GM12878 (cell line): ENCODE results near the gene ZNF532. TPM values are rescaled to one million over a fixed set of nuclear protein-coding genes. Genes with fewer than 3 reads are reported as not detected.
"Not testable (repeated sequence)": the region's sequence is repeated elsewhere in the genome, so short reads cannot be mapped to it uniquely, and the experiment has no call there.

ENCODE experiments used
- ATAC-seq: fragments of 200-7000 bp; cut with Tn5 transposase; 3 replicates; pipeline ENCODE4 v1.9.1; 2020; ENCODE audit warnings: mild to moderate bottlenecking, moderate library complexity
- BruUV-seq: library from RNA; stranded (reverse); fragments of 400-500 nt; replicated peaks from 2 replicates; lab custom pipeline; 2021; lab: Mats Ljungman, UMichigan
- CTCF ChIA-PET: fragments of 300-600 bp; sonication (Branson Sonifier 250); formaldehyde crosslinking; extraction: SDS; loops from one replicate; lab custom pipeline; 2021; ENCODE audit warnings: inconsistent platforms; lab: Yijun Ruan, JAX
- POLR2A ChIA-PET: fragments of 350-600 bp; formaldehyde crosslinking; extraction: SDS; loops from one replicate; lab custom pipeline; 2021; ENCODE audit warnings: inconsistent platforms; lab: Charles Lee
- RAD21 ChIA-PET: fragments of 300-600 bp; sonication (Branson Sonifier 250); formaldehyde crosslinking; loops from one replicate; lab custom pipeline; 2023; ENCODE audit warnings: antibody characterized with exemption; ENCODE audit not compliant: unreplicated experiment; lab: Charles Lee
- SMC1A ChIA-PET: fragments of 300-600 bp; sonication (Branson Sonifier 250); formaldehyde crosslinking; loops from one replicate; lab custom pipeline; 2023; ENCODE audit not compliant: unreplicated experiment, uncharacterized antibody; lab: Charles Lee
- DNase-seq: peaks from one replicate; pipeline ENCODE4 v3.0.0-alpha.2; 2011; ENCODE audit warnings: low read depth, low spot score
- FAIRE-seq: peaks from 3 replicates; lab custom pipeline; 2011; peaks lifted over from hg19 to GRCh38; lab: Jason Lieb, UNC
- H2AFZ ChIP-seq: 2 replicates; pipeline ENCODE4 v1.6.0; 2011; ENCODE audit warnings: low read depth, low read length, control low read depth; ENCODE audit not compliant: control insufficient read depth
- H3K27ac ChIP-seq: 2 replicates; pipeline ENCODE4 v1.5.1; 2011; ENCODE audit warnings: control low read depth; ENCODE audit not compliant: control insufficient read depth, insufficient read depth
- H3K27me3 ChIP-seq, 2 experiments: replicated peaks in 1 of 2; 2 replicates each; pipeline versions ENCODE4 v1.6.0 to v1.6.1; 2011; ENCODE audit warnings: low read length in 1 of 2; ENCODE audit not compliant: control insufficient read depth in 2 of 2, insufficient read depth in 2 of 2
- H3K36me3 ChIP-seq, 2 experiments: 2 replicates each; pipeline ENCODE4 v1.5.1; 2011; ENCODE audit warnings: low read length in 1 of 2; ENCODE audit not compliant: control insufficient read depth in 2 of 2, insufficient read depth in 2 of 2
- H3K4me1 ChIP-seq: 2 replicates; pipeline ENCODE4 v1.6.1; 2011; ENCODE audit warnings: mild to moderate bottlenecking, low read length, moderate library complexity, mixed read lengths; ENCODE audit not compliant: control insufficient read depth, insufficient read depth
- H3K4me2 ChIP-seq: 2 replicates; pipeline ENCODE4 v1.6.0; 2011; ENCODE audit warnings: control low read depth; ENCODE audit not compliant: control insufficient read depth, insufficient read depth
- H3K4me3 ChIP-seq: fragments of 200-600 bp; sonication (generic); 2 replicates; pipeline ENCODE4 v1.5.1; 2016
- H3K79me2 ChIP-seq: 2 replicates; pipeline ENCODE4 v1.6.0; 2011; ENCODE audit warnings: low read length; ENCODE audit not compliant: control insufficient read depth, insufficient read depth
- H3K9ac ChIP-seq: 2 replicates; pipeline ENCODE4 v1.8.0; 2011; ENCODE audit warnings: low read length, control low read depth, mixed read lengths; ENCODE audit not compliant: control insufficient read depth, insufficient read depth
- H3K9me3 ChIP-seq: replicated peaks from 3 replicates; pipeline ENCODE4 v1.5.1; 2011; ENCODE audit warnings: mild to moderate bottlenecking, low read length; ENCODE audit not compliant: control insufficient read depth, insufficient read depth
- H4K20me1 ChIP-seq: 2 replicates; pipeline ENCODE4 v1.6.0; 2011; ENCODE audit not compliant: control insufficient read depth, insufficient read depth
- HDAC2 ChIP-seq: fragments of 200-600 bp; sonication (generic); IDR thresholded peaks from 2 replicates; pipeline ENCODE4 v1.6.1; 2017
- IKZF1 ChIP-seq: fragments of 450-650 bp; conservative IDR thresholded peaks from 2 replicates; pipeline ENCODE4 v1.6.1; 2017; ENCODE audit warnings: antibody characterized with exemption, mild to moderate bottlenecking
- POLR2AphosphoS2 ChIP-seq: IDR thresholded peaks from 2 replicates; pipeline ENCODE4 v1.6.1; 2011; ENCODE audit warnings: low read depth, mild to moderate bottlenecking, low read length, improper control_type of control experiment, moderate library complexity
- SIX5 ChIP-seq: IDR thresholded peaks from 2 replicates; pipeline ENCODE4 v1.6.1; 2011; ENCODE audit warnings: mild to moderate bottlenecking, low read depth, low read length, moderate library complexity; ENCODE audit not compliant: severe bottlenecking
- ZNF207 ChIP-seq: fragments of 450-650 bp; IDR thresholded peaks from 2 replicates; pipeline ENCODE4 v1.6.1; 2014; ENCODE audit warnings: antibody characterized with exemption, mild to moderate bottlenecking, borderline replicate concordance
- ZNF622 ChIP-seq: fragments of 450-650 bp; IDR thresholded peaks from 2 replicates; pipeline ENCODE4 v1.6.1; 2017; ENCODE audit warnings: mild to moderate bottlenecking, inconsistent platforms
- WGBS: methylation state at CpG from one replicate; pipeline ENCODE4 v1.1.6; 2016; ENCODE audit warnings: low lambda C conversion rate; ENCODE audit not compliant: insufficient replicate concordance, insufficient coverage; ENCODE audit errors: missing lambda C conversion rate; 5-methylcytosine and 5-hydroxymethylcytosine counted together
- in situ Hi-C: fragments of 300-500 bp; cut with MboI; formaldehyde crosslinking; loops from 9 replicates; pipeline ENCODE4 v1.14.3; 2018; ENCODE audit warnings: mixed read lengths
- intact Hi-C: fragments of 100-400 bp; cut with micrococcal nuclease; formaldehyde crosslinking; loops from one replicate; pipeline ENCODE4 v1.14.2; 2022; ENCODE audit not compliant: unreplicated experiment
- polyA plus RNA-seq, 11 experiments: library from polyadenylated mRNA; depleted of rRNA in 4 of 11; unstranded in 6 of 11; stranded (reverse) in 5 of 11; fragments of >200 nt; fragmentation: Nextera tagmentation in 4 of 11; fragmentation: Illumina TruSeq in 1 of 11; extraction: Ambion mirVana in 4 of 11; extraction: Trizol in 1 of 11; gene quantifications; 1 replicate in 1 of 11; 2 replicates in 10 of 11; pipeline versions ENCODE4 v1.2.1 to v1.2.3, GENCODE V29; 2011 to 2016; ENCODE audit warnings: inconsistent platforms in 2 of 11, missing spikeins in 2 of 11, low read depth in 1 of 11
- total RNA-seq, 4 experiments: library from RNA; depleted of rRNA in 3 of 4; stranded (reverse); fragments of >200 nt in 3 of 4; fragmentation: Illumina TruSeq in 1 of 4; extraction: Trizol in 1 of 4; gene quantifications; 2 replicates each; pipeline versions ENCODE4 v1.2.1 to v1.2.3, GENCODE V29; 2013 to 2021
- TF ChIP-seq, protein P1 (sequence below), 3 experiments: IDR thresholded peaks in 2 of 3; conservative IDR thresholded peaks in 1 of 3; 2 replicates each; pipeline ENCODE4 v1.5.1; 2011; ENCODE audit warnings: low read depth in 3 of 3, low read length in 3 of 3, mild to moderate bottlenecking in 3 of 3, control low read depth in 2 of 3, moderate library complexity in 2 of 3, inconsistent platforms in 1 of 3, mixed read lengths in 1 of 3; ENCODE audit not compliant: control insufficient read depth in 2 of 3, insufficient read depth in 1 of 3; ENCODE audit errors: extremely low read depth in 1 of 3
- TF ChIP-seq, protein P2 (sequence below): IDR thresholded peaks from 2 replicates; pipeline ENCODE4 v1.6.1; 2011; ENCODE audit warnings: borderline replicate concordance, low read depth, mild to moderate bottlenecking, moderate library complexity, mixed read lengths, low read length; ENCODE audit not compliant: insufficient read depth; ENCODE audit errors: extremely low read length
- TF ChIP-seq, protein P3 (sequence below): fragments of 450-650 bp; IDR thresholded peaks from 2 replicates; pipeline ENCODE4 v1.6.1; 2017; ENCODE audit warnings: low read depth, mild to moderate bottlenecking, moderate library complexity

The ZNF532 gene
- total and polyA plus RNA-seq, 10 of the 15 experiments (the other 5 are each of a cell fraction or from before 2014, with no cell fraction given): 0.44 to 3.4 (median 1.4) TPM

DNA sequence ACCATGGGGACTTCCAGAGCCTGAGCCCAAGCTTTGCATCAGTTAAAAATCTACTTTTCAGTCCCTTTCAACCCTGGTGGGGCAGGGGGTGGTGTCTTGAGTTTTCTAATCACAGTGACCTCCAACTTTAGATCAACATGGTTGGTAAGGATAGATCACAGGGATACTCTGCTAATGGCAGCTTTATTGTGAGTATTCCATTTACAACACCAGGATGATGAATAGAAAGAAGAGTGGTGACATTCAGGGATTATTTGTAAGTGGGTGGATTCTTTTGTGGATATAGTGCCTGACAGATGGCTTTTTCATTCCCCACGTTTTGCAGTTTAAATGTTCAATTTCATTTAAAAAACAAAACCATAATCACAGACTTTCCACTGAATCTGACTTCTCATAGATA, 51.3 kb downstream of the ZNF532 start:
- CTCF ChIA-PET: no interaction called here

DNA sequence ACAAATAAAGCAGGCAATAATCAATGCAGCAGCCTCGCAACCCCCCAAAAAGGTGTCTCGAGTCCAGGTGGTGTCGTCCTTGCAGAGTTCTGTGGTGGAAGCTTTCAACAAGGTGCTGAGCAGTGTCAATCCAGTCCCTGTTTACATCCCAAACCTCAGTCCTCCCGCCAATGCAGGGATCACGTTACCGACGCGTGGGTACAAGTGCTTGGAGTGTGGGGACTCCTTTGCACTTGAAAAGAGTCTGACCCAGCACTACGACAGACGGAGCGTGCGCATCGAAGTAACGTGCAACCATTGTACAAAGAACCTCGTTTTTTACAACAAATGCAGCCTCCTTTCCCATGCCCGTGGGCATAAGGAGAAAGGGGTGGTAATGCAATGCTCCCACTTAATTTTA, 55.3 kb downstream of the ZNF532 start:
- H3K4me2 ChIP-seq, CTCF ChIA-PET, H2AFZ ChIP-seq, RAD21 ChIA-PET, H4K20me1 ChIP-seq, FAIRE-seq, in situ Hi-C loops, DNase-seq, BruUV-seq, ATAC-seq, intact Hi-C loops, H3K79me2 ChIP-seq, H3K4me3 ChIP-seq, H3K27me3 ChIP-seq, H3K9ac ChIP-seq, SMC1A ChIA-PET, H3K27ac ChIP-seq, H3K9me3 ChIP-seq, POLR2A ChIA-PET, H3K36me3 ChIP-seq, H3K4me1 ChIP-seq: not testable (repeated sequence)
- WGBS: 54% methylated on average over 16 of the region's 16 CpGs

More for the DNA sequence above, 51.3 kb downstream of the ZNF532 start:
- no peak overlapping the region for H3K27ac ChIP-seq
- no peaks in the 10 kb centered on the region for H3K27me3 ChIP-seq
- no peaks in the 10 kb centered on the region for H3K79me2 ChIP-seq
- RAD21 ChIA-PET: no interaction called here
- no peak for FAIRE-seq
- intact Hi-C loops (no loop called here), in situ Hi-C loops (no loop called here)
- H3K36me3 ChIP-seq: no peaks in the 10 kb centered on the region; a peak in 1 of 4 replicates
- POLR2A ChIA-PET: no interaction called here
- BruUV-seq: no TSS peak
- H3K9me3 ChIP-seq: no peaks in the 10 kb centered on the region
- H3K4me2 ChIP-seq: no peak overlapping the region
- no peak for ATAC-seq
- TF ChIP-seq SIX5 (no peak), ZNF622 (no peak), IKZF1 (no peak), ZNF207 (no peak), HDAC2 (no peak), POLR2AphosphoS2 (no peak)
- TF ChIP-seq, protein P1, sequence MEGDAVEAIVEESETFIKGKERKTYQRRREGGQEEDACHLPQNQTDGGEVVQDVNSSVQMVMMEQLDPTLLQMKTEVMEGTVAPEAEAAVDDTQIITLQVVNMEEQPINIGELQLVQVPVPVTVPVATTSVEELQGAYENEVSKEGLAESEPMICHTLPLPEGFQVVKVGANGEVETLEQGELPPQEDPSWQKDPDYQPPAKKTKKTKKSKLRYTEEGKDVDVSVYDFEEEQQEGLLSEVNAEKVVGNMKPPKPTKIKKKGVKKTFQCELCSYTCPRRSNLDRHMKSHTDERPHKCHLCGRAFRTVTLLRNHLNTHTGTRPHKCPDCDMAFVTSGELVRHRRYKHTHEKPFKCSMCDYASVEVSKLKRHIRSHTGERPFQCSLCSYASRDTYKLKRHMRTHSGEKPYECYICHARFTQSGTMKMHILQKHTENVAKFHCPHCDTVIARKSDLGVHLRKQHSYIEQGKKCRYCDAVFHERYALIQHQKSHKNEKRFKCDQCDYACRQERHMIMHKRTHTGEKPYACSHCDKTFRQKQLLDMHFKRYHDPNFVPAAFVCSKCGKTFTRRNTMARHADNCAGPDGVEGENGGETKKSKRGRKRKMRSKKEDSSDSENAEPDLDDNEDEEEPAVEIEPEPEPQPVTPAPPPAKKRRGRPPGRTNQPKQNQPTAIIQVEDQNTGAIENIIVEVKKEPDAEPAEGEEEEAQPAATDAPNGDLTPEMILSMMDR (IDR thresholded peaks at IDR 0.05 in 2 of 3, conservative IDR thresholded peaks at IDR 0.05 in 1 of 3; ENCODE audit: control insufficient read depth in 2 of 3, extremely low read depth in 1 of 3, insufficient read depth in 1 of 3, low read depth in 3 of 3, low read length in 3 of 3): no peak
- TF ChIP-seq, protein P2, sequence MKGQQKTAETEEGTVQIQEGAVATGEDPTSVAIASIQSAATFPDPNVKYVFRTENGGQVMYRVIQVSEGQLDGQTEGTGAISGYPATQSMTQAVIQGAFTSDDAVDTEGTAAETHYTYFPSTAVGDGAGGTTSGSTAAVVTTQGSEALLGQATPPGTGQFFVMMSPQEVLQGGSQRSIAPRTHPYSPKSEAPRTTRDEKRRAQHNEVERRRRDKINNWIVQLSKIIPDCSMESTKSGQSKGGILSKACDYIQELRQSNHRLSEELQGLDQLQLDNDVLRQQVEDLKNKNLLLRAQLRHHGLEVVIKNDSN: no peak
- TF ChIP-seq, protein P3, sequence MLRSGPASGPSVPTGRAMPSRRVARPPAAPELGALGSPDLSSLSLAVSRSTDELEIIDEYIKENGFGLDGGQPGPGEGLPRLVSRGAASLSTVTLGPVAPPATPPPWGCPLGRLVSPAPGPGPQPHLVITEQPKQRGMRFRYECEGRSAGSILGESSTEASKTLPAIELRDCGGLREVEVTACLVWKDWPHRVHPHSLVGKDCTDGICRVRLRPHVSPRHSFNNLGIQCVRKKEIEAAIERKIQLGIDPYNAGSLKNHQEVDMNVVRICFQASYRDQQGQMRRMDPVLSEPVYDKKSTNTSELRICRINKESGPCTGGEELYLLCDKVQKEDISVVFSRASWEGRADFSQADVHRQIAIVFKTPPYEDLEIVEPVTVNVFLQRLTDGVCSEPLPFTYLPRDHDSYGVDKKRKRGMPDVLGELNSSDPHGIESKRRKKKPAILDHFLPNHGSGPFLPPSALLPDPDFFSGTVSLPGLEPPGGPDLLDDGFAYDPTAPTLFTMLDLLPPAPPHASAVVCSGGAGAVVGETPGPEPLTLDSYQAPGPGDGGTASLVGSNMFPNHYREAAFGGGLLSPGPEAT: no peak
- SMC1A ChIA-PET: interaction anchor here (1.0 kb wide), 1 partner anchor 59 kb away, joined by 3 read pairs; no protein-coding TSS in a partner anchor
- no peak for DNase-seq
- peaks cover 7% of the 10 kb centered on the region for H3K4me1 ChIP-seq
- H3K9ac ChIP-seq: no peak overlapping the region
- H2AFZ ChIP-seq: no peak overlapping the region
- H4K20me1 ChIP-seq: no peaks in the 10 kb centered on the region
- no peak overlapping the region for H3K4me3 ChIP-seq
- 0% methylated on average over 1 of the region's 1 CpG for WGBS
